ENCODE results near the gene SERINC4. TPM values are rescaled to one million over a fixed set of nuclear protein-coding genes. Genes with fewer than 3 reads are reported as not detected.
"Not testable (repeated sequence)": the region's sequence is repeated elsewhere in the genome, so short reads cannot be mapped to it uniquely, and the experiment has no call there.

Gene SERINC4
- total RNA-seq, 4 donors from 2014 or later = 0.28 to 0.49 TPM; not detected in 2

- TF ChIP-seq CTCF (IDR thresholded peaks at IDR 0.05) (no peak), POLR2A (IDR thresholded peaks at IDR 0.05) (no peak)
- H3K36me3 ChIP-seq = no peaks in the 10 kb centered on the region
- intact Hi-C loops (cut with DNase I; ENCODE audit: low total_unique reads) = no loop called here
- H3K9me3 ChIP-seq = no peaks in the 10 kb centered on the region
- no peaks in the 10 kb centered on the region for H3K27me3 ChIP-seq
- DNase-seq = no peak
- H3K4me1 ChIP-seq = no peaks in the 10 kb centered on the region
- no peak overlapping the region for H3K27ac ChIP-seq
- no peak overlapping the region for H3K4me3 ChIP-seq
These were observed 9.1 kb upstream of the SERINC4 start for GRCh38 chr15:43808960-43809678.

DNA sequence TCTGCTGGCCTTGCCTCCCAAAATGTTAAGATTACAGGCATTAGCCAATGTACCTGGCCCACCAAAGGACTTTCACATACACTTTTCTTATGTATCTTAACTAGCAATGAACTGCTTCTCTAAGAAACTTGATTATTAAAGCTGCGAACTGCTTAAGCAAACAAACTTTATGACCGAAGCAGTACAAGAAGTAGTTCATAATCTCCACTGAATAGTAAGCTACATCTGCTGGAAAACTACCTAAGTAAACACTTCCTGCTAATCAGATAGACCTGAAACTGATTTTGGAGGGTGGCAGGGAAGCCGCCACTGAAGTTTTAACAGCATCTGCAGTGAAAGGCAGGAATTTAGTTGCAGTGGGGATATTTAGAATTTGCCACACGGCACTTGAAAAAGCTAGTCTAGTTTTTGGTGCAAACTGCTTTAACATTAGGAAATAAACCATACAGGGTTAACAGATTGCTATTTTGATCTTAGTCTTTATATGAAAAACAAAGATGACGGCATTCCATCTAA, 8.5 kb upstream of the SERINC4 start:
- no peak for TF ChIP-seq POLR2A (IDR thresholded peaks at IDR 0.05)
- H3K4me1 ChIP-seq = no peaks in the 10 kb centered on the region
- H3K27ac ChIP-seq = no peak overlapping the region
- DNase-seq = no peak
- H3K36me3 ChIP-seq = no peaks in the 10 kb centered on the region
- no peak overlapping the region for H3K4me3 ChIP-seq
- H3K9me3 ChIP-seq = no peaks in the 10 kb centered on the region
- no peaks in the 10 kb centered on the region for H3K27me3 ChIP-seq
- intact Hi-C loops (cut with DNase I; ENCODE audit: low total_unique reads) = no loop called here

GRCh38 chr15:43802676-43803075, 2.7 kb upstream of the SERINC4 start:
- DNase-seq; H3K9me3 ChIP-seq; H3K36me3 ChIP-seq; H3K27ac ChIP-seq; intact Hi-C loops (cut with DNase I; ENCODE audit: low total_unique reads); H3K27me3 ChIP-seq; H3K4me3 ChIP-seq; H3K4me1 ChIP-seq: not testable (repeated sequence)

DNA sequence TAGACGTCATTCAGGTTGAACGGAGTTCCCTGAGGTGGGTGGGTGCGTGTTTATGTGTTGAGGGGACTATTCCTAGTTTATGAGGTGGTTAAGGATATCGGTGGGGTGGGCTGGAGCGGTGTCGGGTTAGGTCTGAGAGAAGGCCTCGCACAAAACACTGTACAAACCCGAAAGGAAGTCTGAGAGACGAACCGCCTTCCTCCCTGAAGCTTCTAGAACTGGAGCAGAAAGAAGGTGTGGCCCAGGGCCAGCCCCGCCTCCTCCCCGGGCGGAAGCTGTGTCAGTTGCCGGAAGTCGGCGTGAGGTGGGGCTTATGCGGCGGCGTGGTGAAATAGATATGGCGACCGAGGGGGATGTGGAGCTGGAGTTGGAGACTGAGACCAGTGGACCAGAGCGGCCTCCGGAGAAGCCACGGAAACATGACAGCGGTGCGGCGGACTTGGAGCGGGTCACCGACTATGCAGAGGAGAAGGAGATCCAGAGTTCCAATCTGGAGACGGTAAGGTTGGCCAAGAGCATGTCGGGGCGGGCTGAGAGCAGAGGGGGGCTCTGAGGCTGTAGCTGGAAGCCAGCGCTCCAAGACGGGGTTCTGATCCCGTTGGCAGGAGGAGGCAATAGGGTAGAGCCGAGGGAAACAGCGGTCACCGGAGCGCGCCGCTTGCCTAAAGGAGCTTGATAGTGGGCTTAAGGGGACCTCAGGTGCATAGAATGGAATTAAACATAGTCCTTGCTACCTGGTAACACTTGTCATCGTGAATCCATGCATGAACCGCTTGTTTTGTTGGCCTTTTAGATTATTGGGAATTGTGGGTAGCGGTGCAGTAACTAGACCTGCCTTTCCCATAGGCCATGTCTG, 494 bp upstream of the SERINC4 start, which contains the start of gene HYPK:
Gene HYPK (plus strand): TSS at position 314 of the 856 bp plus-strand sequence. CDS start 24 bp downstream, at position 338.
- Histone ChIP-seq H3K27ac (peak within 1 kb of the TSS; percentile 88 to 97), H3K27me3 (no peaks in the 10 kb centered on the region), H3K4me1 (peaks cover 0 to 5% of the 10 kb centered on the region in 2 donors), H3K36me3 (no peaks in the 10 kb centered on the region), H3K9me3 (no peaks in the 10 kb centered on the region), H3K4me3 (peak within 1 kb of the TSS; percentile 85 to 93)
- peak; percentile 93 for DNase-seq
- intact Hi-C loops (cut with DNase I; ENCODE audit: low total_unique reads) = no loop called here
- TF ChIP-seq POLR2A (IDR thresholded peaks at IDR 0.05) (peak; percentile 63 to 71), CTCF (IDR thresholded peaks at IDR 0.05) (peak in 1 of 4 experiments; percentile 6)

- Histone ChIP-seq H3K27me3 (no peaks in the 10 kb centered on the region), H3K36me3 (no peaks in the 10 kb centered on the region), H3K27ac (peak overlapping the region; percentile 88 to 97), H3K4me1 (peaks cover 0 to 12% of the 10 kb centered on the region in 2 donors), H3K4me3 (no peak overlapping the region), H3K9me3 (no peaks in the 10 kb centered on the region)
- DNase-seq = no peak
- TF ChIP-seq POLR2A (IDR thresholded peaks at IDR 0.05) (no peak), CTCF (IDR thresholded peaks at IDR 0.05) (no peak)
- intact Hi-C loops (cut with DNase I; ENCODE audit: low total_unique reads) = no loop called here
These were observed 643 bp downstream of the SERINC4 start for GRCh38 chr15:43799209-43799944.
